SJSA1 (cell line): Measurements from ENCODE around the gene GCAT. TPM values are rescaled to one million over a fixed set of nuclear protein-coding genes. Genes with fewer than 3 reads are reported as not detected.
"Not testable (repeated sequence)": the region's sequence is repeated elsewhere in the genome, so short reads cannot be mapped to it uniquely, and the experiment has no call there.

Experiments
- DNase-seq, 2 experiments: peaks; one replicate each; pipeline ENCODE4 v3.0.0-alpha.2; 2015 to 2020; ENCODE audit warnings: low spot score in 2 of 2, low read depth in 1 of 2
- H3K27ac ChIP-seq: fragments of 250-450 bp; sonication (Bioruptor Pico); 2 replicates; pipeline ENCODE4 v1.5.1; 2020; ENCODE audit warnings: mild to moderate bottlenecking, moderate library complexity
- H3K27me3 ChIP-seq: fragments of 250-450 bp; sonication (Bioruptor Pico); replicated peaks from 2 replicates; pipeline ENCODE4 v1.5.1; 2020; ENCODE audit warnings: mild to moderate bottlenecking, moderate library complexity
- H3K36me3 ChIP-seq: fragments of 250-450 bp; sonication (Bioruptor Pico); 2 replicates; pipeline ENCODE4 v1.5.1; 2020; ENCODE audit warnings: mild to moderate bottlenecking
- H3K4me1 ChIP-seq: fragments of 250-450 bp; sonication (Bioruptor Pico); replicated peaks from 2 replicates; pipeline ENCODE4 v1.6.1; 2021; ENCODE audit warnings: mild to moderate bottlenecking
- H3K4me3 ChIP-seq: fragments of 250-450 bp; sonication (Bioruptor Pico); 2 replicates; pipeline ENCODE4 v1.5.1; 2020; ENCODE audit warnings: mild to moderate bottlenecking
- H3K9me3 ChIP-seq: fragments of 250-450 bp; sonication (Bioruptor Pico); replicated peaks from 2 replicates; pipeline ENCODE4 v1.5.1; 2020; ENCODE audit warnings: mild to moderate bottlenecking
- total RNA-seq: library from RNA; depleted of rRNA; stranded (reverse); fragments of >200 nt; shearing (Covaris generic); gene quantifications from 2 replicates; pipeline ENCODE4 v1.2.3, GENCODE V29; 2014

The GCAT gene
- total RNA-seq, 1 experiment from 2014 or later: 54.7 TPM

GRCh38 chr22:37796079-37796478, 11.7 kb upstream of the GCAT start:
- Histone ChIP-seq H3K9me3 (no peaks in the 10 kb centered on the region), H3K27ac (no peak overlapping the region), H3K4me1 (no peaks in the 10 kb centered on the region), H3K36me3 (no peaks in the 10 kb centered on the region), H3K4me3 (no peak overlapping the region), H3K27me3 (no peaks in the 10 kb centered on the region)
- DNase-seq: no peak

DNA sequence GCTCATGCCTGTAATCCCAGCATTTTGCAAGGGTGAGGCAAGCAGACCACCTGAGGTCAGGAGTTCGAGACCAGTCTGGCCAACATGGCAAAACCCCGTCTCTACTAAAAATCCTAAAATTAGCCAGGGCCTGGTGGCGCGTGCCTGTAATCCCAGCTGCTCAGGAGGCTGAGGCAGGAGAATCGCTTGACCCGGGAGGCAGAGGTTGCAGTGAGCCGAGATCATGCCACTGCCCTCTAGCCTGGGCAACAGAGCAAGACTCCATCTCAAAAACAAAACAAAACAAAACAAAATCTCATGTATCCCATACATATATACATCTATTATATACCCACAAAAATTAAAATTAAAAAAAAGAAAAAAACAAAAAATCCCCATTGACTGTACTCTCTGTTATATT, 10.5 kb upstream of the GCAT start:
- H3K27ac ChIP-seq, H3K4me3 ChIP-seq, H3K9me3 ChIP-seq, DNase-seq, H3K36me3 ChIP-seq, H3K4me1 ChIP-seq, H3K27me3 ChIP-seq: not testable (repeated sequence)

DNA sequence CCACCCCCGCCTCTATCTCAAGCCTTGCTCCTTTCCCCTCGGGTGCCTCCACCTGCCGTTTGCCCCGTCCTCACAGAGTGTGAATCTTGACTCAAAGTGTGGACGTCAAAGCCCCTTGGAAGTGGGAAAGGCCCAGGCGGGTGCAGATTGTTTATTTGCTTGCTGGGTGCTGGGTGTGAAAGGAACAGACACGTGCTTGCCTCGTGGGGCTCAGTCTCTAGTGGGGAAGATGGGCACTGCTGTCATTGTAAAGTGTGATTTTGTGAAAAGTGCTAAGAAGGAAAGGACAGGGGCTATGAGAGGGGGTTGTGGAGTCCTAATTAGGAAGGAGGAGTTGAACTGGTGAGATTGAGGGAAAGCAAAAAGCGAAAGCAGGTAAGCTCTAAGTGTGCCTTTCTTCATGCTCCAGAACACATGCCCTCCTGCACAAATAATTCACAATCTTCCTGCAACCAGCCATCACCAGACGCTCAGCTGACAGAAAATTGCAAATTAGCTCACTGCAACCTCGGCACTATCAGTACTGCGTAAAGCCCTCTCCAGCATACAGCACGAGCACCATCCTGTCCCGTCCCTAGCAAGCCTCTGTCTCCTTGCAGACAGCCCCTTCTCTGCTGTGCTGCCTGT, 9.7 kb upstream of the GCAT start:
- Histone ChIP-seq H3K36me3 (no peaks in the 10 kb centered on the region), H3K4me1 (peaks cover 9% of the 10 kb centered on the region), H3K9me3 (no peaks in the 10 kb centered on the region), H3K27me3 (peaks cover 5% of the 10 kb centered on the region; the same call in 1 of the 2 replicates), H3K27ac (no peak overlapping the region), H3K4me3 (no peak overlapping the region)
- DNase-seq: no peak

DNA sequence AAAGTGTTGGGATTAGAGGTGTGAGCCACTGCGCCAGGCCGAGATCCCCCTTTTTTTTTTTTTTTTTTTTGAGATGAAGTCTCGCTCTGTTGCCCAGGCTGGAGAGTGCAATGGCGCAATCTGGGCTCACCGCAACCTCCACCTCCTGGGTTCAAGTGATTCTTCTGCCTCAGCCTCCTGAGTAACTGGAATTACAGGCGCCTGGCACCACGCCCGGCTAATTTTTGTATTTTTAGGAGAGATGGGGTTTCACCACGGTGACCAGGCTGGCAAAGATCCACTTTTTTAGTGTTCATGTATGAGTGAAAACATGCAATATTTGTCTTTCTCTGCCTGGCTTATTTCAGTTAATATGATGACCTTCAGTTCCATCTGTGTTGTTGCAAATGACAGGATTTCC, 7.8 kb upstream of the GCAT start:
- H3K36me3 ChIP-seq, H3K9me3 ChIP-seq, DNase-seq, H3K4me3 ChIP-seq, H3K27ac ChIP-seq, H3K27me3 ChIP-seq: not testable (repeated sequence)
- H3K4me1 ChIP-seq: peaks cover 17% of the 10 kb centered on the region

DNA sequence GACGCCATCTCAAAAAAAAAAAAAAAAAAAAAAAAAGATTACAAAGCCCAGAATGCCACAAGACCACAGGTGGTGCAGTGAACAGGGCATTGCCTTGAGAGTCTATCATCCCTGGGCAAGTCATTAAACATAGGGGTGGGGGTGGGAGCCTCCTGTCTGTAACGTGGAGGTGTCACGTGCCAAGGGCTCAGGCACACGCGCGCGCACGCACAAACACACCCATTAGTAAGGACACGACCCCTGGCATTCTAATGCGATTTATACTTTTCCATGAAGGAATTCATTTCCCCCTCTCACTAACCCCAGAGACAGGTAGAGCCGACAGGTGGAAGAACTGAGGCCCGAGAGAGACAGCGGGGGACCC, 5.8 kb upstream of the GCAT start:
- no peaks in the 10 kb centered on the region for H3K9me3 ChIP-seq
- peaks cover 35% of the 10 kb centered on the region for H3K4me1 ChIP-seq
- no peak overlapping the region for H3K27ac ChIP-seq
- peak overlapping the region; percentile 39 for H3K4me3 ChIP-seq
- H3K27me3 ChIP-seq: peaks cover 5% of the 10 kb centered on the region; the same call in 1 of the 2 replicates
- no peak for DNase-seq
- H3K36me3 ChIP-seq: no peaks in the 10 kb centered on the region

GRCh38 chr22:37802310-37803194, 5.2 kb upstream of the GCAT start:
- DNase-seq: no peak

GRCh38 chr22:37803195-37803638, 4.5 kb upstream of the GCAT start:
- H3K4me3 ChIP-seq: no peak overlapping the region
- peaks cover 39% of the 10 kb centered on the region for H3K4me1 ChIP-seq
- H3K27me3 ChIP-seq: peaks cover 5% of the 10 kb centered on the region; the same call in 1 of the 2 replicates

More at GRCh38 chr22:37802310-37803194, 5.2 kb upstream of the GCAT start:
- Histone ChIP-seq H3K4me3 (peak overlapping the region; percentile 39), H3K4me1 (peaks cover 39% of the 10 kb centered on the region), H3K36me3 (no peaks in the 10 kb centered on the region), H3K9me3 (no peaks in the 10 kb centered on the region), H3K27ac (no peak overlapping the region), H3K27me3 (peaks cover 5% of the 10 kb centered on the region; the same call in 1 of the 2 replicates)

DNA sequence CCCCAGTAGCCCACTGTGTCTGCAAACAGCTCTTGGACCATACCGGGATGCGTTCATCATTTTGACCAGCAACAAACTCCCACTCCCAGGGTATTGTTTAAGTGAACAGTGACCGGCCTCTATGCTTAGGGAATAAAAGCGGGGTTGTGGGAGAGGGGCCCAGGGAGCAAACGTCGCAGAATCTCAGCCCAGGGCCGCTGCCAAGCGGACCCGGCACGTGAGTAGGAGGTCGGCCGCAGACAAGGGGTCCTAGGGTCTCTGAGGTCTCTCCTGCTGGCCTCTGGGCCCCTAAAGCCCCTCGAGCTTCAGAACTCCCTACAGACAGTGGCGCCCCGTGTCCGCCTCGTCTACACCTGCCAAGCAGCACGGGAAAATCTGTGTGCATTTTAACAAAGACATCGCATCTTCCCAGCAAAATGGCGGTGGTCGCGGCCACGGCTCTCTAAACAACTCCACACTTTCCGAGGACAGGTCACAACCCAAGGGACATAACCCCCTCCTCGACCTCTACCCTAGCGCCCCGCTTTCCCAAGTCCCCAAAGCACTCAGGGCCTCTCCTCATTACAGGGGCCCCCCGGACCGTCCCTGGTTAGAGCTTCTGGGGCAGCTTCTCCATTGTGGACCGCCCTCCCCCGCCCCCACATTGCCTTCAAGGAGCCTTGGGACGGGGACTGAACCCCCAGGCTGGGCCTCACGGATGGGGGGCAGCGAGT, 3.9 kb upstream of the GCAT start:
- no peak overlapping the region for H3K27ac ChIP-seq
- no peak for DNase-seq
- no peaks in the 10 kb centered on the region for H3K9me3 ChIP-seq
- H3K27me3 ChIP-seq: peaks cover 5% of the 10 kb centered on the region; the same call in 1 of the 2 replicates
- no peak overlapping the region for H3K4me3 ChIP-seq
- peaks cover 44% of the 10 kb centered on the region for H3K4me1 ChIP-seq
- no peaks in the 10 kb centered on the region for H3K36me3 ChIP-seq

More at GRCh38 chr22:37803195-37803638, 4.5 kb upstream of the GCAT start:
- no peaks in the 10 kb centered on the region for H3K36me3 ChIP-seq
- H3K9me3 ChIP-seq: no peaks in the 10 kb centered on the region
- DNase-seq: no peak
- no peak overlapping the region for H3K27ac ChIP-seq

- no peaks in the 10 kb centered on the region for H3K9me3 ChIP-seq
- no peak for DNase-seq
- peak overlapping the region; percentile 64 for H3K27ac ChIP-seq
- H3K36me3 ChIP-seq: no peaks in the 10 kb centered on the region
- H3K27me3 ChIP-seq: peaks cover 5% of the 10 kb centered on the region; the same call in 1 of the 2 replicates
- peak overlapping the region; percentile 56 for H3K4me3 ChIP-seq
- peaks cover 46% of the 10 kb centered on the region for H3K4me1 ChIP-seq
Observed at GRCh38 chr22:37804352-37804880, 3.3 kb upstream of the GCAT start.

- H3K4me3 ChIP-seq: peak overlapping the region; percentile 56
- H3K36me3 ChIP-seq: no peaks in the 10 kb centered on the region
- peak; percentile 79 to 87 for DNase-seq
- H3K27ac ChIP-seq: peak overlapping the region; percentile 64
- peaks cover 46% of the 10 kb centered on the region for H3K4me1 ChIP-seq
- peaks cover 5% of the 10 kb centered on the region; the same call in 1 of the 2 replicates for H3K27me3 ChIP-seq
- H3K9me3 ChIP-seq: no peaks in the 10 kb centered on the region
Observed at GRCh38 chr22:37804881-37805809, 2.6 kb upstream of the GCAT start.

DNA sequence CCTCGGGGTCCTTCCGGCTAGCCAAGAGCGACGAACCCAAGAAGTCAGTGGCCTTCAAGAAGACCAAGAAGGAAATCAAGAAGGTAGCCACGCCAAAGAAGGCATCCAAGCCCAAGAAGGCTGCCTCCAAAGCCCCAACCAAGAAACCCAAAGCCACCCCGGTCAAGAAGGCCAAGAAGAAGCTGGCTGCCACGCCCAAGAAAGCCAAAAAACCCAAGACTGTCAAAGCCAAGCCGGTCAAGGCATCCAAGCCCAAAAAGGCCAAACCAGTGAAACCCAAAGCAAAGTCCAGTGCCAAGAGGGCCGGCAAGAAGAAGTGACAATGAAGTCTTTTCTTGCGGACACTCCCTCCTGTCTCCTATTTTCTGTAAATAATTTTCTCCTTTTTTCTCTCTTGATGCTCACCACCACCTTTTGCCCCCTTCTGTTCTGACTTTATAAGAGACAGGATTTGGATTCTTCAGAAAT, 1.9 kb upstream of the GCAT start:
- Histone ChIP-seq H3K27ac (no peak overlapping the region), H3K27me3 (peaks cover 5% of the 10 kb centered on the region; the same call in 1 of the 2 replicates), H3K36me3 (no peaks in the 10 kb centered on the region), H3K4me3 (peak overlapping the region; percentile 56), H3K9me3 (no peaks in the 10 kb centered on the region), H3K4me1 (peaks cover 46% of the 10 kb centered on the region)
- no peak for DNase-seq

DNA sequence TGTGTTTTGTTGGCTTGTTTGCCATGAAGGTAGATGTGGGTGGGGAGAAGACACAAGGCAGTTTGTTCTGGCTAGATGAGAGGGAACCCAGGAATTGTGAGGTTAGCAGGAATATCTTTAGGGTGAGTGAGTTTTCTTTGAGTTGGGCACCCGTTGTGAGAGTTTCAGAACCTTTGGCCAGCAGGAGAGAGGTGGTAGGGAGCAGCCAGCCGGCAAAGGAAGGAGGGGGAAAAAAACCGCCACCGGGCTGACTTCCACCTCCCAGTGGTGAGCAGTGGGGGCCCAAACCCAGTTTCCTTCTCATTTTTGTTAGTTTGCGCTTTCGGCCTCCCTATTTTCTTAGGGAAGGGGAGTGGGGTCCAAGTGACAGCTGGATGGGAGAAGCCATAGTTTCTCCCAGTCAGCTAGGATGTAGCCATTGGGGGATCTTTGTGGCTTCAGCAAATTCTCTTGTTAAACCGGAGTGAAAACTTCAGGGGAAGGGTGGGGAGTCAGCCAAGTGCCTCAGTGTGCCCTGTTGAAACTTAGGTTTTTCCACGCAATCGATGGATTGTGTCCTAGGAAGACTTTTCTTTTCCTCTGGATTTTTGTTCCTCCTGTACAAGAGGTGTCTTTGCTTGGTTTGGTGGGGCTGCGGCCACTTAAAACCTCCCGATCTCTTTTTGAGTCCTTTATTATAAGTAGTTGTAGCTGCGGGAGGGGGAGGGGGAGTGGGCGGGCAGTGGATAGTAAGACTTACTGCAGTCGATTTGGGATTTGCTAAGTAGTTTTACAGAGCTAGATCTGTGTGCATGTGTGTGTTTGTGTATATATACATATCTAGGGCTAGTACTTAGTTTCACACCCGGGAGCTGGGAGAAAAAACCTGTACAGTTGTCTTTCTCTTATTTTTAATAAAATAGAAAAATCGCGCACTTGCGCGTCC, 1.1 kb upstream of the GCAT start:
- no peak for DNase-seq
- no peaks in the 10 kb centered on the region for H3K9me3 ChIP-seq
- H3K27ac ChIP-seq: no peak overlapping the region
- peaks cover 46% of the 10 kb centered on the region for H3K4me1 ChIP-seq
- H3K36me3 ChIP-seq: no peaks in the 10 kb centered on the region
- peak overlapping the region; percentile 56 for H3K4me3 ChIP-seq
- H3K27me3 ChIP-seq: peaks cover 5% of the 10 kb centered on the region; the same call in 1 of the 2 replicates
